ENCODE results near the gene LRRC1.
"Not testable (repeated sequence)": the region's sequence is repeated elsewhere in the genome, so short reads cannot be mapped to it uniquely, and the experiment has no call there.

Gene LRRC1

GRCh38 chr6:53803081-53803860 is 8.5 kb downstream of the LRRC1 start:
- TF ChIP-seq CTCF (IDR thresholded peaks at IDR 0.05) = no peak
- Histone ChIP-seq H3K27ac (no peak overlapping the region), H3K27me3 (no peaks in the 10 kb centered on the region)

GRCh38 chr6:53805016-53805415 is 10.2 kb downstream of the LRRC1 start:
- Histone ChIP-seq H3K4me3 (ENCODE audit: low read depth in 1 of 2, low read length in 1 of 2) (no peak overlapping the region), H3K27ac (no peak overlapping the region), H3K9me3 (no peaks in the 10 kb centered on the region), H3K4me1 (ENCODE audit: control insufficient read depth in 1 of 2, insufficient read depth in 1 of 2, low read depth in 1 of 2, low read length in 1 of 2) (no peaks in the 10 kb centered on the region), H3K27me3 (no peaks in the 10 kb centered on the region), H3K36me3 (no peaks in the 10 kb centered on the region)
- TF ChIP-seq CTCF (IDR thresholded peaks at IDR 0.05) = no peak

More at GRCh38 chr6:53803081-53803860, 8.5 kb downstream of the LRRC1 start:
- Histone ChIP-seq H3K9me3 (no peaks in the 10 kb centered on the region), H3K36me3 (no peaks in the 10 kb centered on the region), H3K4me3 (ENCODE audit: low read depth in 1 of 2, low read length in 1 of 2) (no peak overlapping the region), H3K4me1 (ENCODE audit: control insufficient read depth in 1 of 2, insufficient read depth in 1 of 2, low read depth in 1 of 2, low read length in 1 of 2) (no peaks in the 10 kb centered on the region)

- no peaks in the 10 kb centered on the region for H3K36me3 ChIP-seq
- no peaks in the 10 kb centered on the region for H3K4me1 ChIP-seq (ENCODE audit: control insufficient read depth in 1 of 2, insufficient read depth in 1 of 2, low read depth in 1 of 2, low read length in 1 of 2)
- H3K27ac ChIP-seq = no peak overlapping the region
- H3K9me3 ChIP-seq = no peaks in the 10 kb centered on the region
- TF ChIP-seq CTCF (IDR thresholded peaks at IDR 0.05) = no peak
- H3K4me3 ChIP-seq (ENCODE audit: low read depth in 1 of 2, low read length in 1 of 2) = no peak overlapping the region
- no peaks in the 10 kb centered on the region for H3K27me3 ChIP-seq
These were observed 10.9 kb downstream of the LRRC1 start for GRCh38 chr6:53805725-53806124.

- not testable (repeated sequence) for H3K36me3 ChIP-seq; H3K4me1 ChIP-seq (ENCODE audit: control insufficient read depth in 1 of 2, insufficient read depth in 1 of 2, low read depth in 1 of 2, low read length in 1 of 2); H3K27me3 ChIP-seq; H3K9me3 ChIP-seq; H3K4me3 ChIP-seq (ENCODE audit: low read depth in 1 of 2, low read length in 1 of 2); H3K27ac ChIP-seq
These were observed 12.8 kb downstream of the LRRC1 start for GRCh38 chr6:53807606-53808005.

GRCh38 chr6:53808302-53808881 is 13.6 kb downstream of the LRRC1 start:
- H3K27ac ChIP-seq = no peak overlapping the region
- no peaks in the 10 kb centered on the region for H3K36me3 ChIP-seq
- no peak for TF ChIP-seq CTCF (IDR thresholded peaks at IDR 0.05)

GRCh38 chr6:53809691-53810090 is 14.9 kb downstream of the LRRC1 start:
- no peak overlapping the region for H3K4me3 ChIP-seq (ENCODE audit: low read depth in 1 of 2, low read length in 1 of 2)
- H3K4me1 ChIP-seq (ENCODE audit: control insufficient read depth in 1 of 2, insufficient read depth in 1 of 2, low read depth in 1 of 2, low read length in 1 of 2) = no peaks in the 10 kb centered on the region
- H3K27me3 ChIP-seq = no peaks in the 10 kb centered on the region
- H3K27ac ChIP-seq = no peak overlapping the region
- H3K9me3 ChIP-seq = no peaks in the 10 kb centered on the region
- TF ChIP-seq CTCF (IDR thresholded peaks at IDR 0.05) = no peak
- no peaks in the 10 kb centered on the region for H3K36me3 ChIP-seq

More at GRCh38 chr6:53808302-53808881, 13.6 kb downstream of the LRRC1 start:
- Histone ChIP-seq H3K4me3 (ENCODE audit: low read depth in 1 of 2, low read length in 1 of 2) (no peak overlapping the region), H3K9me3 (no peaks in the 10 kb centered on the region), H3K27me3 (no peaks in the 10 kb centered on the region), H3K4me1 (ENCODE audit: control insufficient read depth in 1 of 2, insufficient read depth in 1 of 2, low read depth in 1 of 2, low read length in 1 of 2) (no peaks in the 10 kb centered on the region)

Measured in neutrophil (primary cell).